Liver (tissue), 9 donors: ENCODE results near the gene IRAG1. TPM values are rescaled to one million over a fixed set of nuclear protein-coding genes. Genes with fewer than 3 reads are reported as not detected.

Experiments
- DNase-seq: peaks from one replicate; pipeline ENCODE4 v3.0.0-alpha.2; 2017; ENCODE audit warnings: low spot score
- H3K27ac ChIP-seq, 2 donors: one replicate each; pipeline ENCODE4 v1.7.0; 2013; ENCODE audit warnings: inconsistent platforms in 2 of 2, low read length in 2 of 2, control low read depth in 1 of 2, low read depth in 1 of 2, mild to moderate bottlenecking in 1 of 2
- H3K27me3 ChIP-seq, 4 donors: one replicate each; pipeline versions ENCODE4 v1.6.1 to v1.7.0; 2013; ENCODE audit warnings: low read length in 3 of 4, inconsistent platforms in 1 of 4, mild to moderate bottlenecking in 1 of 4, moderate library complexity in 1 of 4; ENCODE audit not compliant: control insufficient read depth in 4 of 4, insufficient read depth in 4 of 4
- H3K36me3 ChIP-seq, 4 donors: one replicate each; pipeline versions ENCODE4 v1.6.1 to v1.7.0; 2013; ENCODE audit warnings: low read length in 3 of 4, mild to moderate bottlenecking in 3 of 4, low read depth in 1 of 4, moderate library complexity in 1 of 4; ENCODE audit not compliant: control insufficient read depth in 4 of 4, insufficient read depth in 3 of 4
- H3K4me1 ChIP-seq, 4 donors: one replicate each; pipeline versions ENCODE4 v1.6.1 to v1.7.0; 2013; ENCODE audit warnings: low read length in 3 of 4, mild to moderate bottlenecking in 3 of 4, moderate library complexity in 1 of 4; ENCODE audit not compliant: control insufficient read depth in 4 of 4, insufficient read depth in 4 of 4
- H3K4me3 ChIP-seq, 3 donors: one replicate each; pipeline versions ENCODE4 v1.6.1 to v1.7.0; 2013; ENCODE audit warnings: low read length in 3 of 3, control low read depth in 1 of 3, low read depth in 1 of 3, mild to moderate bottlenecking in 1 of 3
- H3K9ac ChIP-seq, 2 donors: one replicate each; pipeline ENCODE4 v1.7.0; 2013; ENCODE audit warnings: low read length in 2 of 2, mild to moderate bottlenecking in 2 of 2, moderate library complexity in 2 of 2, control low read depth in 1 of 2, low read depth in 1 of 2
- H3K9me3 ChIP-seq, 4 donors: one replicate each; pipeline versions ENCODE4 v1.6.1 to v1.7.0; 2013; ENCODE audit warnings: low read length in 3 of 4; ENCODE audit not compliant: control insufficient read depth in 4 of 4
- EGR1 ChIP-seq, 2 donors: IDR thresholded peaks; 2 replicates each; pipeline ENCODE4 v1.6.1; 2016 to 2018; ENCODE audit warnings: antibody characterized with exemption in 2 of 2, low read depth in 2 of 2
- FOXA1 ChIP-seq: IDR thresholded peaks from 2 replicates; pipeline ENCODE4 v1.6.1; 2016; ENCODE audit warnings: antibody characterized with exemption
- FOXA2 ChIP-seq: IDR thresholded peaks from 2 replicates; pipeline ENCODE4 v1.6.1; 2016; ENCODE audit warnings: antibody characterized with exemption
- GABPA ChIP-seq, 2 donors: IDR thresholded peaks in 1 of 2; conservative IDR thresholded peaks in 1 of 2; 2 replicates each; pipeline ENCODE4 v1.6.1; 2016; ENCODE audit warnings: antibody characterized with exemption in 2 of 2, mild to moderate bottlenecking in 1 of 2, moderate library complexity in 1 of 2
- HNF4A ChIP-seq, 2 donors: conservative IDR thresholded peaks; 2 replicates each; pipeline ENCODE4 v1.6.1; 2016; ENCODE audit warnings: antibody characterized with exemption in 2 of 2, mild to moderate bottlenecking in 2 of 2
- HNF4G ChIP-seq: IDR thresholded peaks from 2 replicates; pipeline ENCODE4 v1.6.1; 2016; ENCODE audit warnings: antibody characterized with exemption
- JUND ChIP-seq, 2 donors: IDR thresholded peaks; 2 replicates each; pipeline ENCODE4 v1.6.1; 2016; ENCODE audit warnings: antibody characterized with exemption in 2 of 2
- MAX ChIP-seq: IDR thresholded peaks from 2 replicates; pipeline ENCODE4 v1.6.1; 2016; ENCODE audit warnings: antibody characterized with exemption
- NR2F2 ChIP-seq: IDR thresholded peaks from 2 replicates; pipeline ENCODE4 v1.6.1; 2016; ENCODE audit warnings: antibody characterized with exemption
- RAD21 ChIP-seq, 2 donors: IDR thresholded peaks; 2 replicates each; pipeline ENCODE4 v1.6.1; 2016; ENCODE audit warnings: antibody characterized with exemption in 2 of 2, mild to moderate bottlenecking in 2 of 2
- REST ChIP-seq: IDR thresholded peaks from 2 replicates; pipeline ENCODE4 v1.6.1; 2016; ENCODE audit warnings: antibody characterized with exemption, mild to moderate bottlenecking
- RXRA ChIP-seq, 2 donors: IDR thresholded peaks; 2 replicates each; pipeline ENCODE4 v1.6.1; 2017 to 2018; ENCODE audit warnings: antibody characterized with exemption in 2 of 2, mild to moderate bottlenecking in 1 of 2
- SP1 ChIP-seq: IDR thresholded peaks from 2 replicates; pipeline ENCODE4 v1.6.1; 2018; ENCODE audit warnings: antibody characterized with exemption, mild to moderate bottlenecking
- TAF1 ChIP-seq: conservative IDR thresholded peaks from 2 replicates; pipeline ENCODE4 v1.6.1; 2016; ENCODE audit warnings: antibody characterized with exemption, mild to moderate bottlenecking
- YY1 ChIP-seq: IDR thresholded peaks from 2 replicates; pipeline ENCODE4 v1.6.1; 2016; ENCODE audit warnings: antibody characterized with exemption, mild to moderate bottlenecking
- WGBS: extraction: QIAGEN DNeasy Blood & Tissue Kit; methylation state at CpG from one replicate; pipeline ENCODE4 v1.1.7; 2013; 5-methylcytosine and 5-hydroxymethylcytosine counted together
- polyA plus RNA-seq, 2 donors: library from polyadenylated mRNA; stranded (reverse) in 1 of 2; unstranded in 1 of 2; fragments of 200-250 nt in 1 of 2; fragments of >200 nt in 1 of 2; fragmentation: Nextera tagmentation in 1 of 2; extraction: Ambion mirVana in 1 of 2; gene quantifications; one replicate each; pipeline versions ENCODE4 v1.2.1 to v1.2.3, GENCODE V29; 2013 to 2015
- total RNA-seq, 2 donors: library from RNA; depleted of rRNA; stranded (reverse); fragments of >200 nt; gene quantifications; one replicate each; pipeline ENCODE4 v1.2.3, GENCODE V29; 2014
- TF ChIP-seq, protein P1 (sequence below): IDR thresholded peaks from 2 replicates; pipeline ENCODE4 v1.6.1; 2016; ENCODE audit warnings: antibody characterized with exemption
- TF ChIP-seq, protein P2 (sequence below): fragments of 150-350 bp; IDR thresholded peaks from 2 replicates; pipeline ENCODE4 v1.5.1; 2017; ENCODE audit warnings: improper control_type of control experiment, low read depth, low read length; ENCODE audit not compliant: missing input control
- TF ChIP-seq, protein P3 (sequence below): IDR thresholded peaks from 2 replicates; pipeline ENCODE4 v1.6.1; 2016; ENCODE audit warnings: antibody characterized with exemption
- donor health status: healthy.
- donor health status: healthy.
- donor health status: healthy.
- donor health status: healthy.
- donor health status: healthy.

IRAG1 gene
- total and polyA plus RNA-seq, 4 donors: 0.29 to 4.4 (median 2.0) TPM

DNA sequence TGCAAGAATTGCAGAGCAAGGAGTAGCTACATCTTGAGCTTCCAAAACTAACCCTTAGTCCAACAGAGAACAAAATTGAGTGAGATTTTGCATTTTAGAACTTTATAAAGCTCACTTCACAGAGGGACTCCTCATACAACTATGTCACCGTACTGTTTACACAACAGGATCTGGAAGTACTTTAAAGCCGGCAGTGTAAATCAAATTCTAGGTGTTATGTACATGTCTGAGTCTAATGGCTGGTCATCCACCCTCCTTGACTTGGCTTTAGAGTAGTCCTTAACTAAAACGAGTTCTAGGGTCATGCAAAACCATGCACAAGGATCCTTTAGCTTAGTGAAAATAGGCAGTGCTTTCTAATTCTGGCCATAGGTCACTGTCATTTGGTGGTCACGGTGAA, 23.5 kb downstream of the IRAG1 start:
- WGBS: 63% methylated on average over 4 of the region's 4 CpGs
- H3K4me3 ChIP-seq: no peak overlapping the region

GRCh38 chr11:10669258-10670033, 24.1 kb downstream of the IRAG1 start:
- 54% methylated on average over 5 of the region's 5 CpGs for WGBS
- Histone ChIP-seq H3K27ac (no peak overlapping the region), H3K36me3 (no peaks in the 10 kb centered on the region), H3K9me3 (no peaks in the 10 kb centered on the region), H3K4me1 (peaks cover 0 to 3% (median 0%) of the 10 kb centered on the region in 4 donors), H3K9ac (no peak overlapping the region), H3K27me3 (no peaks in the 10 kb centered on the region), H3K4me3 (no peak overlapping the region)
- DNase-seq: no peak
- TF ChIP-seq RXRA (IDR thresholded peaks at IDR 0.05): no peak
- TF ChIP-seq TAF1: no peak
- no peak for TF ChIP-seq HNF4A (conservative IDR thresholded peaks at IDR 0.05)
- no peak for TF ChIP-seq YY1
- no peak for TF ChIP-seq JUND (IDR thresholded peaks at IDR 0.05)
- TF ChIP-seq, protein P1, sequence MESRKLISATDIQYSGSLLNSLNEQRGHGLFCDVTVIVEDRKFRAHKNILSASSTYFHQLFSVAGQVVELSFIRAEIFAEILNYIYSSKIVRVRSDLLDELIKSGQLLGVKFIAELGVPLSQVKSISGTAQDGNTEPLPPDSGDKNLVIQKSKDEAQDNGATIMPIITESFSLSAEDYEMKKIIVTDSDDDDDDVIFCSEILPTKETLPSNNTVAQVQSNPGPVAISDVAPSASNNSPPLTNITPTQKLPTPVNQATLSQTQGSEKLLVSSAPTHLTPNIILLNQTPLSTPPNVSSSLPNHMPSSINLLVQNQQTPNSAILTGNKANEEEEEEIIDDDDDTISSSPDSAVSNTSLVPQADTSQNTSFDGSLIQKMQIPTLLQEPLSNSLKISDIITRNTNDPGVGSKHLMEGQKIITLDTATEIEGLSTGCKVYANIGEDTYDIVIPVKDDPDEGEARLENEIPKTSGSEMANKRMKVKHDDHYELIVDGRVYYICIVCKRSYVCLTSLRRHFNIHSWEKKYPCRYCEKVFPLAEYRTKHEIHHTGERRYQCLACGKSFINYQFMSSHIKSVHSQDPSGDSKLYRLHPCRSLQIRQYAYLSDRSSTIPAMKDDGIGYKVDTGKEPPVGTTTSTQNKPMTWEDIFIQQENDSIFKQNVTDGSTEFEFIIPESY: no peak
- TF ChIP-seq SP1: no peak
- TF ChIP-seq, protein P2, sequence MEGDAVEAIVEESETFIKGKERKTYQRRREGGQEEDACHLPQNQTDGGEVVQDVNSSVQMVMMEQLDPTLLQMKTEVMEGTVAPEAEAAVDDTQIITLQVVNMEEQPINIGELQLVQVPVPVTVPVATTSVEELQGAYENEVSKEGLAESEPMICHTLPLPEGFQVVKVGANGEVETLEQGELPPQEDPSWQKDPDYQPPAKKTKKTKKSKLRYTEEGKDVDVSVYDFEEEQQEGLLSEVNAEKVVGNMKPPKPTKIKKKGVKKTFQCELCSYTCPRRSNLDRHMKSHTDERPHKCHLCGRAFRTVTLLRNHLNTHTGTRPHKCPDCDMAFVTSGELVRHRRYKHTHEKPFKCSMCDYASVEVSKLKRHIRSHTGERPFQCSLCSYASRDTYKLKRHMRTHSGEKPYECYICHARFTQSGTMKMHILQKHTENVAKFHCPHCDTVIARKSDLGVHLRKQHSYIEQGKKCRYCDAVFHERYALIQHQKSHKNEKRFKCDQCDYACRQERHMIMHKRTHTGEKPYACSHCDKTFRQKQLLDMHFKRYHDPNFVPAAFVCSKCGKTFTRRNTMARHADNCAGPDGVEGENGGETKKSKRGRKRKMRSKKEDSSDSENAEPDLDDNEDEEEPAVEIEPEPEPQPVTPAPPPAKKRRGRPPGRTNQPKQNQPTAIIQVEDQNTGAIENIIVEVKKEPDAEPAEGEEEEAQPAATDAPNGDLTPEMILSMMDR: no peak
- TF ChIP-seq REST: no peak
- TF ChIP-seq, protein P3, sequence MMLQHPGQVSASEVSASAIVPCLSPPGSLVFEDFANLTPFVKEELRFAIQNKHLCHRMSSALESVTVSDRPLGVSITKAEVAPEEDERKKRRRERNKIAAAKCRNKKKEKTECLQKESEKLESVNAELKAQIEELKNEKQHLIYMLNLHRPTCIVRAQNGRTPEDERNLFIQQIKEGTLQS: no peak
- TF ChIP-seq NR2F2: no peak
- TF ChIP-seq FOXA2: no peak
- TF ChIP-seq FOXA1: no peak
- TF ChIP-seq EGR1 (IDR thresholded peaks at IDR 0.05; ENCODE audit: low read depth in 2 of 2): no peak
- no peak for TF ChIP-seq GABPA (IDR thresholded peaks at IDR 0.05 in 1 of 2, conservative IDR thresholded peaks at IDR 0.05 in 1 of 2)
- TF ChIP-seq RAD21 (IDR thresholded peaks at IDR 0.05): no peak
- TF ChIP-seq MAX: no peak

More for the DNA sequence above, 23.5 kb downstream of the IRAG1 start:
- TF ChIP-seq HNF4G: no peak
- TF ChIP-seq JUND (IDR thresholded peaks at IDR 0.05): no peak
- no peak for TF ChIP-seq GABPA (IDR thresholded peaks at IDR 0.05 in 1 of 2, conservative IDR thresholded peaks at IDR 0.05 in 1 of 2)
- TF ChIP-seq FOXA2: no peak
- no peaks in the 10 kb centered on the region for H3K27me3 ChIP-seq
- H3K36me3 ChIP-seq: no peaks in the 10 kb centered on the region
- DNase-seq: no peak
- H3K9ac ChIP-seq: no peak overlapping the region
- peaks cover 0 to 4% (median 3%) of the 10 kb centered on the region in 4 donors for H3K4me1 ChIP-seq
- H3K9me3 ChIP-seq: no peaks in the 10 kb centered on the region
- H3K27ac ChIP-seq: no peak overlapping the region
